ENCODE data around the gene EVC.
"Not testable (repeated sequence)": the region's sequence is repeated elsewhere in the genome, so short reads cannot be mapped to it uniquely, and the experiment has no call there.

Gene EVC

DNA sequence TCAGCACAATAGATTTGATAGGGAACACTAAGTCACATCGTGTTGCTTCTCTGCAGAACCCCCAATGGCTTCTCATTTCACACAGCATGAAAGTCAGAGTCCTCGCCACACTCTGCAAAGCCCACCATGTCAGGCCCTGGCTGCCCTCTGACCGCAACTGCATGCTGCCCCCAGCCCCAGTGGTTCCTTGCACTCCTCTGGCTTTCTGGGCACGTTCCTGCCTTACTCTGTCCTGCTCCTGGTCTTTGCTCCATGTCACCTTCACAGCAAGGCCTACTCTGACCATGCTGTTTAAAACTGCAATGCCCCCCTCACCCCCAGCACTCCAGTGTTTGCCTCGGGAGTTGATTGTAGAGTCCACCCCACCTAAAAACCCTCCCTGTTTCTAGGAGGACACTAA is 78.1 kb downstream of the EVC start:
- DNase-seq, result no peak

DNA sequence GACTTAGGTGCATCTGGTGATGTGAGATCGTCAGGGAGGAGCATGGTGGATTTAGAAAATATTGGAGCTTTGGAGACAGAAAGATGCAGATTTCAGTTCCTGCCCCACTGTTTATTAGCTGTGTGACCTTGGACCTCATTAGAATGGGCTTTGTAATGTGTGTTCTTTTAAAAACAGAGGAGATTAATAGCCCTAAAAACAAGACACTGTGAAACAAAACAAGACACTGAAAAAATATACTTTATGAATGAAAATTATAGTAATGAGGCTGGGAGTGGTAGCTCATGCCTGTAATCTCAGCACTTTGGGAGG is 79.5 kb downstream of the EVC start:
- DNase-seq, result no peak

DNA sequence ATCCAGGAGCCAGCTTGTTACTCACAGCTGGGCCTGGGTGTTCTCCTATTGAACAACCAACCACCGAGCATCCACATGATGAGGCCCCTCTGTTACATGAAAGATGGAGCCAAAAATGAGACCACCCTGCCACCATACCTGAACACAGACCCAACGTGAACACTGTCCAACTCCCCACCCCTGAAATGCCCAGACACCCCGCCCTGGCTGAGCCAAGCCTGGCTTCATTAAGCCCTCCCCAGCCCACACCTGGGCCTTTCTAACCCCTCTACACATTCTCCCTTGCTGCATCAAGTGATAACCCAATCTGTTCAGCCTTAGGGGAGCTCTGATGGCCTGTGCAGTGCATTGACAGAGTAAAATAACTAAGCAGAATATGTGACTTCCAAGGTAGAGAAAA is 80.7 kb downstream of the EVC start:
- DNase-seq, result no peak

DNA sequence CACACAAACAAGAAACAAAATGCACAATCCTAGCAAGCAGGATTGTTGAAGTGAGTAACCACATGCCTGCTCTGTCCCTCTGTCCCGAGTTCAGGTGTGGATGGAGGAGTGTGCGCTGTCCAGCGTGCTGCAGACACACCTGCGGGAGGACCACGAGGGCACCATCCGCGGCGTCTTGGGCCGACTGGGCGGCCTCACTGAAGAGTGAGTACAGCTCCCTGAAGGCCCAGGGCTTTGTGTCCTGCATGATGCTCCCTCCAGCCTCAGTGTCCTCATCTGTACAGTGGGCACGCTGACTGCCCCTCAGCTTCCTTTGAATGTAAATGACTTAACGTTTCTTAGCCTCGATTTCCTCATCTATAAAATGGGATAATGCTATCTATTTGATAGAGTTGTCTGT is 82.5 kb downstream of the EVC start:
- DNase-seq, result no peak

DNA sequence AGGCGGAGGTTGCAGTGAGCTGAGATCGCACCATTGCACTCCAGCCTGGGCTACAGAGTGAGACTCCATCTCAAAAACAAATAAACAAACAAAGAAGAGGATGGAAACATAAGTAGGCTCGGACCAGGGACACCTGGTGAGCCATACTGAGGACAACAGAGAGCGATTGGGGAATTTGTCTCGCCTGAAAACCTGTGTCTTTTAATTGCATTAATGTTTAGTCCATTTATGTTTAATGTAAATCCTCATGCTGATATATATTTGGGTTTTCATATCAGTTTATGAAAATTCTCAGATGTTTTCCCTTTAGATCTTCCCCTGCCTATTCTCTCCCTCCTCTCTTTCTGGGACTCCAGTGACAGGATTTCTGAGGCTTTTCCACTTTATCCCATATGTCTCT is 84.6 kb downstream of the EVC start:
- DNase-seq, result no peak

DNA sequence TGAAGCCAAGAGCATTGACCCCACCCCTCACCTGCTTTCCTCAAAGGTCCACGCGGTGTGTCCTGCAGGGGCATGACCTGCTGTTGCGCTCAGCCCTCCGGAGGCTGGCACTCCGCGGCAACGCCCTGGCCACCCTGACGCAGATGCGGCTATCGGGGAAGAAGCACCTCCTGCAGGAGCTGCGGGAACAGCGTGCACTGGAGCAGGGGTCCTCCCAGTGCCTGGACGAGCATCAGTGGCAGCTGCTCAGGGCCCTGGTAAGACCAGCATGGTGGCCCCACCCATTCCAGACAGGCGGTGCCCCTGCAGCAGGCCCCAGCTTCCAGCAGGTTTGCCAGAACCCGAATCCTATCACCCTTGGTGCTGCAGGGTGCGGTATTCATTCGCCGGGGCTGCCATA is 86.0 kb downstream of the EVC start:
- DNase-seq, result no peak

DNA sequence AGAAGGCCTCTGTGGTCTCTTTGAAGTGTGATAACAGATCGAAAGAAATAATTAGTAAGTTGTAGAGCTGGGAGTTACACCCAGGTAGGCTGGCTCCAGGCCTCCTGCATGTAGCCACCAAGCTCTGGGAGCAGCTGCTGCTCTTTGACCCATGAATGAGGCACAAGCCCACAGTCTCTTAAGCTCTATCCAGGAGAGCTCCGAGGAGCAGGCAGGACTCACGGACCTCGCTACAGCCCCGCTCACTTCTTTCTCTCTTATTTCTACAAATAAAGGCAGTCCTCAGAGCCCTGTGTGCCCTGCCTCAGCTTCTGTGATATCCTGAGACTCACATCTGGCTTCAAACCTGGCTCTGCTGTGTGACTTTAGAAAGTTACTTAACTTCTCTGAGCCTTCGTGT is 86.9 kb downstream of the EVC start:
- no peak for DNase-seq

DNA sequence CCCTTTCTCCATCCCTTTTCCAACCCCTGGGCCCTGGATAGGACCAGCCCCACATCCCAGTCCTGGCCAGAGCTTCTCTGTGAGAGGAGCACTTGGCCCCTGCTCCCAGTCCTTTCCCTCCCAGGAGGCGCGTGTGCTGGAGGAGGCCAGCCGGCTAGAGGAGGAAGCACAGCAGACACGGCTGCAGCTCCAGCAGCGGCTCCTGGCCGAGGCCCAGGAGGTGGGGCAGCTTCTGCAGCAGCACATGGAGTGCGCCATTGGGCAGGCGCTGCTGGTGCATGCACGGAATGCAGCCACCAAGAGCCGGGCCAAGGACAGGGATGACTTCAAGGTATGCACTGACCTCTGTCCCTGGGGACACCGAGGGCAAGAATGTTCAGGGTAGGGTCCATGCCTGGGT is 87.5 kb downstream of the EVC start:
- DNase-seq, result no peak

DNA sequence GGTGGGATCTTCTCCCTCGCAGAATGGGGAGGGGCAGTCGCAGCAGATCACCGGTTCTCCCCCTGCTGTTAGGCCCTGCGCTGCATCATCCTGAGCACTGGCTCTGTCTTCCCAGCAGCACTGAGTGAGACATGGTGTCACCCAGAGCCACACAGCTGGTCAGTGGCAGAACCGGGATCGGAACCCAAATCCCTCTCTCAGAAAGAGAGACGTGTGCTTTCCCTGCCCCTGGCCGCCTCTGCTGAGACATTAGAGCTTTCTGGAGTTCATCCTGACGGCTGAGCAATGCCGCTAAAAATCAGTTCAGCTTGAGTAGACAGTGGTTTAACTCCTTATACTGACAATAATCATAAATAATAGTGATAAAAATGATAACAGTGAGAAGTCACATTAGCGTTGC is 87.9 kb downstream of the EVC start:
- DNase-seq, result no peak

DNA sequence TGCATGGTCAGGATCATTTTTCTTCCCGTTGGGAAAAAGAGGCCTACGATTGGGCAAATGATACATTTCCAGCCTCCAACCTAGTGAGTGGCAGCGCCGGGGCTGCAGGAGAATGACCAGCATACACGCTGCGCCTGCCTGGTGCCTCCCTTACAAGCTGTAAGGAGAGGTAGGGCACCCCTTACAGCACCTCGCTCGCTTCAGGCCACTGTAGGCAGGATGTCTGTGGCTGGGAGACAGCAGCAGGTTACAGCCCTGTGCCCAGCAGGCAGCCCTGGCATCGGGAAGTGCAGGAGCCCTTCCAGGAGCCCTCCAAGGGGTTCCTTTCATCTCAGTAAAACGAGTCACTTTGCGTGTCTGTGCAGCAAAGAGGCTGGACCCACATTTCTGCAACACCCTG is 88.4 kb downstream of the EVC start:
- no peak for DNase-seq

DNA sequence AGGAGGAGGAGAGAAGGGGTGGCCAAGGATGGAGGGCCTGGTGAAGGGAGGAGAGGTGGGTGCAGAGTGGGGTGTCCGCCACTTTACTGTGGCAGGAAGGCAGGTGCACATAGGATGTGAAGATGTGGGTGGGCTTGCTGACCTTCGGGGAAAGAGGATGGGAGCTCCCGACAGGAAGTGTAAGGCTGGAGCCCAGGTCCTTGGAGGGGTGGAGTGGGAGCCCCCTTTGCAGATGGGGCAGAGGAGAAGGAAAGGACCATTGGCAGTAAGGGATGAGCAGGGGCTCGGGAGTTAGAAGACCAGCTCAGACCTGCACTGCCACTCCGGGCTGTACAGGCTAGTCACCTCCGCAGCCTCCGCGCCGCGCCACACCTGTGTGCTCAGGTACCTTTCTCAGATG is 89.5 kb downstream of the EVC start:
- DNase-seq, result no peak

DNA sequence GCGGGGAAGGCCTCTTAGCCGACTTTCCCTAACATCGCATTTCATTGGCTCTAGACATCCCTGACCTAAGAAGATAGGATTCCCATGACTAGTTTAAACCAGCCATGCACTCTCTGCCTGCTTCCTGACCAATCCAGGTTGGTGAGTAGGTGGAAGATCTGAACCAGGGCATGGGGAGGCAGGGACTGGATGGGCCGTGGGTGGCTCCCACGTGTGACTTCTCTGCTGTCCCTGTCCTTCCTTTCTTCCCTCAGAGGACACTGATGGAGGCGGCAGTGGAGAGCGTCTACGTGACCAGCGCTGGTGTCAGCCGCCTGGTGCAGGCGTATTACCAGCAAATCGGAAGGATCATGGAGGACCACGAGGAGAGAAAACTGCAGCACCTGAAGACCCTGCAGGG is 90.7 kb downstream of the EVC start:
- no peak for DNase-seq

DNA sequence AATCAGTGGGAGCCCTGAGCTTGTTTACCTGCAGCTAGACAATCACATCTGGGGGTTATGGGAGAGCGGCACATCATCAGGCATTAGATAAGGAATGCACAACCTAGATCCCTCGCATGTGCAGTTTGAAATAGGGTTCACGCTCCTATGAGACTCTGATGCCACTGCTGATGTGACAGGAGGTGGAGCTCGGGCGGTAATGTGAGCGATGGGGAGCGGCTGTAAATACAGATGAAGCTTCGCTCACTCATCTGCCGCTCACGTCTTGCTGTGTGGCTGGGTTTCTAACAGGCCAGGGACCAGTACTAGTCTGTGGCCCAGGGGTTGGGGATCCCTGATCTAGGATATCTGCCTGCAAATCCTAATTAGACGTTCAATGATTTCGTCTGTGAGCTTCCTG is 91.6 kb downstream of the EVC start:
- no peak for DNase-seq

DNA sequence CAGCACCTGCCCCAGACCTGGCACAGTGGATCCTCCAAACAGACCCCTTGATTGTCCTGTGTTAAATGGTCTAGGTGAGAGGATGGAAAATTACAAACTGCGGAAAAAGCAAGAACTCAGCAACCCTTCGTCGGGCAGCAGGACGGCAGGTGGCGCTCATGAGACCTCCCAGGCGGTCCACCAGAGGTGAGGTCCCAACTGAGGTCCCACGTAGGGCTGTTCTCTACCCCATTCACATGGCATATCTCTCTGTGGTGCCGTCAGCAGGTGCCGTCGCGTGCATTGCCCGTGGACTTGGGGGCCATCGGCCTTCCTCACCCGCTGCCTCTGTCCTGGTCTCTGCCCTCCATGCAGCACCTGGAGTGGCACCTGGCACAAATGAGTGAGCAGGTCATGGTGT is 93.7 kb downstream of the EVC start:
- no peak for DNase-seq

DNA sequence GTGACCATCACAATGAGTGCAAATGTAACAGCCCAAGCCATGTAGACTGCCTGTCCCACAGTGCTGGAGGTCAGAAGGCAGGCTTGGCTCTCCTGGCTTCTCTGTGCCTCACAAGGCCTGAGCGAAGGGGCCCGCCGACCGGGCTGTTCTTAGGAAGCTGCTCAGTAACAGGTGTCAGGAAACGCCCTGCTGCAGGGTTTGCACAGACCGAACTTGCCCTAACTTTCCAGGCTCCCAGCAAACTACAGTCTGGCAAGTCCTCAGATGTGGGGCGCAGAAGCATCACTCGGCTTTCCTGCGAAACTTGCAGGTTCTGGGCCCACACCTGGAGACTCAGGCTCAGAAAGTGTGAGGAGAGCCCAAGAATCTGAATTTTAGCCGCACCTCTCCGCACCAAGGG is 94.3 kb downstream of the EVC start:
- DNase-seq, result no peak

DNA sequence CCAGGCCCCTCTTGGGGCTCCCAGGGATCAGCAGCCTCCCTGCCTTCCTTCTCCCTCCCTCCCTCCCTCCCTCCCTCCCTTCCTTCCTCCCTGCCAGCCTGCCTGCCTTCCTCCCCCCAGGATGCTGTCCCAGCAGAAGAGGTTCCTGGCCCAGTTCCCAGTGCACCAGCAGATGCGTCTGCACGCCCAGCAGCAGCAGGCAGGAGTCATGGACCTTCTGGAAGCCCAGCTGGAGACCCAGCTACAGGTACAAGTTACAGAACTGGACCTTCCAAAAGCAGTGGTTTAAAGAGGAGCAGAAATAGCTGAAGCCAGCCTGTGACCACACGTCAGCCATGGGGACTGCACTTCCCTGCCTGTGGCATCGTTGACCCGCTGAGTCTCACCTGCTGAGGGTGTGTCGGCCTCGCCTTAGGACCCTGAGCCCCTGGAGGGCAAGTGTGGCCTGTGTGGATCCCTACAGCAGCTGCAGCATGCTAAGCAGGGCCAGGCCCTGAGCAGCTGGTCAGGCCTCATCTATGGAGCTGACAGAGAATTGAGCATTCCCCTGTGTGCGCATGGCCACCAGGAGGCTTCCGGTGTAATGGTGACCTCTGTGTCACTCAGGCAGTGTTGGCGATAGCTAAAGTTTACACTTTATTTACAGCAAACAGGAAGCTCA is 97.2 kb downstream of the EVC start:
- DNase-seq, result no peak

DNA sequence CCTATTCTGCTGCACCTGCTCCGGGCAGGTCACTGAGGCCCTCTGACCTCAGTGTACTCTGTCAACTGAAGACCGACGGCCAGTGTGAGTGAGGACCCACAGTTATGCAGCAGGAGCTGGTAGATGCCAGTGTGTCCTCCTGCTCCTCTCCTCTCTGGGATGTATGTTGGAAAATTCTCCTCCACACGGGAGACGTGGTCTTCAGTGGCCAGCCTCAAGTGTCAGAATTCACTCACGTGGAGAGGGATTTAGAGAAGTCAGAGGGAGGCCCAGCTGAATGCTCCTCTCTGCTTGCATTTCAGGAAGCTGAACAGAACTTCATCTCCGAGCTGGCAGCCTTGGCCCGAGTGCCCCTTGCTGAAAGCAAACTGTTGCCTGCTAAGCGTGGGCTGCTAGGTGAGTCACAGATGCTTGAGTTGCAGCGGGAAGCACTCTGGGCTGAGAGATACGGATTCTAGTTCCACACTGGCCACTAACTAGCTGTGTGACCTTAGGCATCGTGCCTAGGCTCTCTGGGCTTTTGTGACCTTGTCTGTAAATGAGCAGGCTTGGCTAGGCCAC is 98.3 kb downstream of the EVC start:
- DNase-seq, result no peak

DNA sequence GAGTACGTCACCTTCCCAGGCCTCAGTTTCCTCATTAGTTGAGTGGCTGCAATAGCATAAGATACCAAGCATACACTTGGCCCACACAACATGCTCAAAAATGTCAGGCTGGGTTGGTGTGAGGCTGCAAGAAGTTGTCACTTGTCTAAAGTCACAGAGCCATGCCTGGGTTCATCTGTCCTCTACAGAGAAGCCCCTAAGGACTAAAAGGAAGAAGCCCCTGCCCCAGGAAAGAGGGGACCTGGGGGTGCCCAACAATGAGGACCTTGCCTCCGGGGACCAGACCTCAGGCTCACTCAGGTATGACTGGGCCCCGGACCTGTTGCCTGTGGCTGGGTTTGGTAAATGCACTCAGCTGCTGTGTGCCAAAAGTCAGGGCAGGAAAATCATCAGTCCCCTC is 99.2 kb downstream of the EVC start:
- DNase-seq, result no peak

DNA sequence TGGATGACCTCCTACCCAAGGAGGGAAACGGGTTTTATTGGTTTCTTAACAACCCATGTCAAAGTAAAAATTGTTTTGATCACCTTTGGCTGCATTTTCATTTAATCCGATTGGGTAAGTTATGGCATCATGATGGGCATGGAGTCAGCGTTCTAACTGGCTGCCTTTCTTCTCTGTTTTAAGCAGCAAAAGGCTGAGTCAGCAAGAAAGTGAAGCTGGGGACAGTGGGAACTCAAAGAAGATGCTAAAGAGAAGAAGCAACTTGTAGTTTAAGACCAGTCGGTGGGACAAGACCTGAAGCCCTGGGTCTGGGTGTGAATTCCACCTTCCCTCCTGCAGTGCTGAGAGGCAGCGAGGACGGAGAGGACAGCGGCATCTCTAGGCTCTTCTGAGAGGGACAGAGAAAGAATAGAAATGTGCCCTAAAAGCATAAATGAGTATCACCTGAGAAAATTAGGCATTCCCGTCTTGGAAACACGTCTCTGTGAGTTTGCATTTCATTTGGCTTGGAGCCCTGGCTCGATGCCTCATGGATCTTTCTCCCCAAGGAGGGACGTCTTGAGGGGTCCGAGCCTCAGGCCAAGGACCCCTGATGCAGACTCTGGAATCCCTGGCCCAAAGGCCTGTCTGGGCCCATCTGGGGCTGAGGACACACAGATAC is 99.9 kb downstream of the EVC start:
- no peak for DNase-seq

DNA sequence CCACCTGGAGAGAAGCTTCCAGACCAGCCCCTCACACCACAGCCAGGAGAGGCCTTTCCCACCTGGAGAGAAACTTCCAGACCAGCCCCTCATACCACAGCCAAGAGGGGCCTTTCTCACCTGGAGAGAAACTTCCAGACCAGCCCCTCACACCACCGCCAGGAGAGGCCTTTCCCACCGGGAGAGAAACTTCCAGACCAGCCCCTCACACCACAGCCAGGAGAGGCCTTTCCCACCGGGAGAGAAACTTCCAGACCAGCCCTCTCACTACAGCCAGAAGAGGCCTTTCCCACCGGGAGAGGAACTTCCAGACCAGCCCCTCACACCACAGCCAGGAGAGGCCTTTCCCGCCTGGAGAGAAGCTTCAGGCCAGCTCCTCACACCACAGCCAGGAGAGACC is 101.1 kb downstream of the EVC start:
- not testable (repeated sequence) for DNase-seq

DNA sequence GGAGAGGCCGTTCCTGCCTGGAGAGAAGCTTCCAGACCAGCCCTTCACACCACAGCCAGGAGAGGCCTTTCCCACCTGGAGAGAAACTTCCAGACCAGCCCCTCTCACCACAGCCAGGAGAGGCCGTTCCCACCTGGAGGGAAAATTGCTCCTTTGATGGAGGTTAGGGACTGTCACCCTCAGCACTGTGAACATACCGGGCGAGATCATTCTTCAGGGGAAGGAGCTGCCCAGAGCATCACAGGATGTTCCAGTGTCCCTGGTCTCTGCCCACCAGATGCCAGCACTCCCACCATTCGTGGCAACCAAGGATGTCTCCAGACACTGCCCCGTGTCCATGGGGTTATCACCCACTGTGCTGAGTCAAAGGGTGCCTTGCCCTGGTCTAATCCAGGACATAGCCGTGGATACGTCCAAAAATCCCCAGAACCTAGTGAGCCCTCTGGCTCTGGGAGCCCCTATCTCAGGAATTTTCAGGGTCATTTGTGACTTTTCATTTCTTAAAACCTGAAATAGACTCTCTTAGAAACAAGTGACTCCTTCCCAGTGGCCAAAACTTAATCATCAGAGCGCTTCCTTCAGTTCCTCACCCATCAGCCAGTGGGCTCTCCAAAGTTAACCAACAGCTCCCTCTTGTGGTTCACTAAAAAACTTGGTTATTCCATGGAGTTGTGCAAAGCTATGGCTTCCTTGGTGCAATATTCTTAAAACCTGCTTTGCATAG is 101.7 kb downstream of the EVC start:
- peak in 6 of 14 donors; percentile 1 to 6 (median 2) for DNase-seq

DNA sequence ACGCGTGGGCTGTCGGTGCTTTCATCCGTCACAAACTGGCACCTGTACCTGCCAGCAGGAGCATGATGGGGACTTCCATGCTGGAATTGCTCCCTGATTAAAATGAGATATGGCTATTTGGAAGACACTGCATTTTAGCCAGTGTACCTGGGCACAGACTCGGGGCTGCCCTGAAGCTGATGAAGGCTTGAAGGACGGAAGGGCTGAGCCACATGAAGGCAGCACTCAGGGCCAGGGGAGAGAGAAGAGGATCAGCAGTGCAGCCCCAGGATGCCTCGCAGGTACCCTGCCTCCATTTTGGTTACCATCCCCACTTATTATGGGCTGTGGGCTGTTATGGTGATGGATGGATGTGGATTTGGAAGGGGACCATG is 102.9 kb downstream of the EVC start:
- DNase-seq, result no peak

DNA sequence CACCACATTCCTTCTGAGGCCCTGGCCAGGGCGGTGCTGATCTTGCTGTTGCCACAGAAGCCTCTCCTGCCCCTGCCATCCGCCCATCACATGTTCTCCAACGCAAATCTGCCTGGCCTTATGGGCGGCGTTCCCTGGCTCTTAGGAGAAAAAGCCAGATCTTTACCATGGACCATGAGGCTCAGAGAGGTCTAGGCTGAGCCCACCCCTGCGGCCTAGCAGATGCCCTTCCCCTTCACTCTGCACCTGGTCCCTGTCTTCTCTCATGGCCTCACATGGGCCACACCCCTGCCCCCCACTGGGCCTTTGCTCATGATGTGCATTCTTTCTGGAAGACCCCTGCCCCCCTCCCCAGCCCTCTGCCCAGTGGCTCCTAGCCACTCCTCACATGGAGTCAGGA is 103.4 kb downstream of the EVC start:
- no peak for DNase-seq

DNA sequence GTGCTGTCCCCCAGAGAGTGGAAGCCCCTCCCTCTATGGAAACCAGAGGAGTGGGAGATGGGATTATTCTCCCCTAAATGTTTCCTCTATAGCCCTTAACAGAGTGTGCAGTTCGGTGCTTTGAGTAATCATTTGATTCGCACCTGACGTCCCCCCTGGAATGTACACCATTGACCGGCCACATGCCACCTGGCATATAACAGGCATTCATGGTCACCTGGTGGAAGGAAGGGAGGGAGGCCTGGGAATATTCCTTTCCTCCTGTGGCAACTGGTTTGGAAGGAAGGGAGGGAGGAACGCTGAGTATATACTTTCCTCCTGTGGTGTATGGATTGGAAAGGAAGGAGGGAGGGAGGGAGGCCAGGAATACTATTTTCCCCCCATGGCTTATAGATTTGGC is 104.6 kb downstream of the EVC start:
- DNase-seq, result no peak

Data from C1 segment of cervical spinal cord (tissue), 14 donors.